Left hindlimb (tissue), 1 donor: ENCODE measurements around the gene FRMPD2.
"Not testable (repeated sequence)": the region's sequence is repeated elsewhere in the genome, so short reads cannot be mapped to it uniquely, and the experiment has no call there.

Experiments used
- DNase-seq: peaks from one replicate; pipeline ENCODE4 v3.0.0-alpha.2; 2018

Gene FRMPD2

DNA sequence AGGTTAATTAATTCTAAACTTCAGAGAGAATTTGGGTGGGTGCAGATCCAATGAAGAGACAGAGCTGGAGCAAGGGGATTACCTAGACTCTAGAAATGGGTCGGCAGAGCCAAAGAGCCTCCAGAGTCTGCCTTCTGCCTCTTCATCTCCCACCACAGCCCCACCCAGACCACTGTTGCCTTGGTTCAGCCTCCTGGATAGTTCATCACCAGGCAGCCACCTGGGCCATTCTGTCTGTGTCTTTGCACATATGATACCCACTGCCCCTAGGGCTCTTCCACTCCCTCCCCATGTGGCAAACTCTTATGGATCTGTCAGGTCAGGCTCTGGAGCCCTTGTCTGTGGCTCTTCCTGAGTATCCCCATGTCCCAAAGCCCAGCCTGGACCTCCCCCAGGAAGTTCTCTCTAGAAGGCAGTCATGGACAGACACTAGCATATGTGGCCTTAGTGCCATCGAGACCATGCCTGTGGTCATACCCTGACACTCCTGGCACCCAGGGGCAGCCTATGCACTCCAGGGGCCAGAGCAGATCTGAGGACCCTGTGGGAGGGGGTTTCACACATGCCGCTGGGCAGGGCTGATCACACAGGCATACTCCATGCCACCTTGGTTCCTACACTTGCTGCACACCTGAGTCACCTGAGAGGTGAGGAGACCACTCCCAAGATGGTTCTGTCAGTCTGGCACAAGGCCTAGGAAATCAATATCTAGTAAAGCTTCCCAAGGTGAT lies 41.6 kb downstream of the FRMPD2 start:
- DNase-seq, result no peak

DNA sequence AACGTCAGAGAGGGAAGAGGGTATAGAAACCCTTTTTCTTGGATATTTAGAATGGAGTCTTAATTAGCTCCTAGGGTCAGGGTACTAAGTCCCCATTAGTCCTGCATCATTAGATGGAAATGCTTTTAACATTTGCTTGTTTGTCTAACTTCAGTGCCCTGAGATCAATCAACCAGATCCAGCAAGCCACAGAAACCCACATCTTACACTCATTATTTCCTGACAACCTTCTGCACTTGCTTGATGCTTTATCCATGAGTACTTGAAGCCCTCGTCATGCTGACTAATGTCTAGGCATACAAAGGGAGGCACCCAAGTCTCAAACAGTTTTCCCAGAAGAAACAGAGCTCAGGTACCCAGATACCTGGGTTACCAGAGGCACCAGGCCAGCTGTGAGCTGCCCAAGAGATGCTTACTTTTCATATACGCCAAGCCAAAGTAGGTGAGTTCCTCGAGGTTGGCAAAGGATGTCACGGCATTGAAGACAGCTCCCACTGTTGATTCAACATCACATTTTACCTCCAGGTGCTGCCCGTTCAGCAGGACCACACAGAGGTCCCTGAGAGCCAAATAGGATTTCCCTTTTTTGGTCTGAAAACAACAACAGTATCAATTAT lies 42.7 kb downstream of the FRMPD2 start:
- no peak for DNase-seq

DNA sequence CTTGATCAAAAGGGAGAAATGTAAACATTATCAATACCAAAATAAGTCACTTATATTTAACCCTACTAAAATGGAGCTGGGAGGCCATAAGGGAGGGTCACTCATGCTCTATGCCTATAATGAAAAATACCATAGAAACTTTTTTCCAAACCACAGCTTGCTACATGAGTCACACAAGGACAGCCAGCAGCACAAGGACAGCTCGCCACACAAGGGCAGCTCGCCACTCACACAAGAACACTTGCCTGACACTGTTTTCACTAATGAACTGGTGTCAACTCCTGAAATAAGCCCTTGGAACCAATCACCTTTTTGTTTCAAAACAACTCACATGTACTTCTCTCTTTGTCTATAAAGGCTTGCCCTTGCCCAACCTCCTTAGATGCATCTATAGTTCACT lies 43.3 kb downstream of the FRMPD2 start:
- no peak for DNase-seq

DNA sequence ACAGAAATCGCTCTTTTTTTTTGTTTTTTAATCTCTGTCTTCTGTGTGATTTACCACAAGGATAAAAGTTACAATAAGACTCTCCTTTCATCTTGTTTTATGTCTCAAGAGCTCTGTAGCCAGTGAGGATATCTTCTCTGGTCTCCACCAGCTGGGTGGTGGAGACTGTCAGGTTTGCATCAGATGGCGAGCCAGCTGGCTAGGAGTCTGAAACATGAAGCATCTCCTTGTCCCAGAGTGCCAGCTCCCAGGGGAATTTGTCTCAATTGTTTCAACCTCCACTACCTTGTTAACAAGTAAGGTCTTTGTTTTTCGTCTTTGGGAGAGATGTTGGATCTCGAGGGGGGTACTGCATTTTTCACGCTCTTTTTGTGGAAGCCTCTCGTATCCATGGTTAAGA lies 47.3 kb downstream of the FRMPD2 start:
- no peak for DNase-seq

DNA sequence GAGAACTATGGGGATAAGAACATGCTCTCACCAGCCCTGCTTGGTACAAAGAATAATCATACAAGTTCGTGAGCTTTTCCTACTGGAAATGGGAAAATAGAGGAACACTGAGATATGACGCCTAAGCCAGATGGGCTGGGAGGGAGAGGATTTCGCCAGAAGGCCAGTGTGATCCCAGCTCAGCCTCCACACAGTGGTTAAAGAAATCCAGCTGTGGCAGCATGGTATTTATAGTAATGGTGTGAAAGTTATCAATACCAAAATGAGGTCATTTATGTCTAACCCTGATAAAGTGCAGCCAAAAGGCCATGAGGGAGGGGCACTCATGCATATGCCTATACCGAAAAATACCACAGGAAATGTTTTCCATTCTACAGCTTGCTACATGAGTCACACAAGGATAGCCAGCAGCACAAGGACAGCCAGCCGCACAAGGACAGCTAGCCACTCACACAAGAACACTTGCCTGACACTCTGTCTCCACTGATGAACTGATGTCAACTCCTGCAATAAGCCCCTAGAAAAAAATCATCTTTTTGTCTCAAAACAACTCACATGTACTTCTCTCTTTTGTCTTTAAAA lies 49.4 kb downstream of the FRMPD2 start:
- no peak for DNase-seq

DNA sequence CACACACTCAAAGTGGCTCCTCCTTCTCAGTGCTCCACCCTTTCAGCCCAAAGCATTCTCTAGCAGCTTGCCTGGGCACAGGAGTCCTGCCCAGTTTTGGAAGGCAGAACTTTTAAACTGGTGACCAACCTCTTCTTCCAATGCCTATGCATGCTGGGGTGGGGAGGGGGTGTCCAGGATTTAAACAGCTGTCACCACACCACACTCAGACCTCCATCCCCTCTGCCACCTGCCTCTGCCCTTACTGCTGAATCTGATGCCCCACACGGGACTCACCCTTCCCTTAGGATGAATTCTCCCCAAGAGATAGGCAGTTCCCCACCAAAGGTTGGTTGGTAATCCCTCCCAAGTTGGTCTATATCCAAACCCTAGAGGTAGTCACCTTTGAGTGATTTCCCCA lies 50.2 kb downstream of the FRMPD2 start:
- DNase-seq, result no peak

DNA sequence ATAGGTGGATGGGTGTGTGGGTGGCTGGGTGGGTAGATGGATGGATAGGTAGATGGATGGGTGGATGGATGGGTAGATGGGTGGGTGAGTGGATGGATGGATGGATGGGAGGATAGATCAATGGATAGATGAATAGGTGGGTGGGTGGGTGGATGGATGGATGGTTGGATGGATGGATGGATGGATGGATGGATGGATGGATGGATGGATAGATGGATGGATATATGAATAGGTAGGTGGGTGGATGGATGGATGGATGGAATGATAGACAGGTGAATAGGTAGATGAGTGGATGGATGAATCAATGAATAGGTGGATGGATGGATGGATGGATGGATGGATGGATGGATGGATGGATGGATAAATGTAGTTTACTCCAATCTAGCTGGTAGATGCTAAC lies 52.7 kb downstream of the FRMPD2 start:
- DNase-seq, result no peak

DNA sequence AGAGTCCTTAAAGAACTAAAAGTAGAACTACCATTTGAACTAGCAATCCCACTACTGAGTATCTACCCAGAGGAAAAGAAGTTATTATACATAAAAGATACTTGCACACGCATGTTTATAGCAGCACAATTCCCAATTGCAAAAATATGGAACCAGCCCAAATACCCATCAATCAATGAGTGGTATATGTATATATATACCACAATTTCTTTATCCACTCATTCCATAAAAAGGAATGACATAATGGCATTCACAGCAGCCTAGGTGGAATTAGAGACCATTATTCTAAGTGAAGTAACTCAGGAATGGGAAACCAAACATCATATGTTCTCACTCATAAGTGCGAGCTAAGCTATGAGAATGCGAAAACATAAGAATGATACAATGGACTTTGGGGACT lies 53.5 kb downstream of the FRMPD2 start:
- not testable (repeated sequence) for DNase-seq

DNA sequence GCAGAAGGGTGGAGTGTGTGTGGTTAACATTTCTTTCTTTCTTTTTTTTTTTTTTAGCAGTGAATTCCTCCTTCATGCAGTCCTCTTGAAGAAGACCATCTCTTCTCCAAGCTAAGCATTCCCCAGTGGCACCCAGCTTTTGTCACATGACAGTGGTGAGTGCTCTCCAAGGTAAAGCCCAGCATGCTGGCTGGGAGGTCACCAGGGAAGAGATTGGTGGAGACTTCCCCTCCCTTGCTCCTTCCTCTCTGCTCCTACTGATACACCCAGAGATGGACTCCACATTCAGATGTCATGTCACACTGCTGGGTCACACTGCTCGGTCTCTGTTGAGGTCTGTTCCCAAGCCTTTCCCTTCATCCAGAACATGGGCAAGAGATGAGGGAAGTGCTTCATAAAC lies 55.3 kb downstream of the FRMPD2 start:
- no peak for DNase-seq

DNA sequence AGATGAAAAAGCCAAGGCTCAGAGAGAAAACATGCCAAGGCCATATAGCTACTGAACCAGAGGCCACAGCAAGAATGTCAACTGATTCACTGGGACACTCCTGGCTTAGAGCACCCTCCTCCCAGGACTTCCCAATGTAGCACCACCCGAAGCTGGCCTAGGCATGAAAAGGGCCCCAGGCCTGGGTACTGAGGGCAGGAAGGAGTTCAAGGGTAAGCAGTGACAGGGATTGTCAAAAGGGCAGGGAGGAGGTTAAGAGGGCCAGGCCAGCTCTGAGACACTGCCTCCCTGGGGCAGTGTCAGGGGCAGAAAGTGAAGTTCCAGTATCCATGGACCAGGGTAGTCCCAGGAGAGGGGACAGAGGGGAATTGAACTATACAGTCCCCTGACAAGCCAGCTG lies 57.8 kb downstream of the FRMPD2 start:
- no peak for DNase-seq

DNA sequence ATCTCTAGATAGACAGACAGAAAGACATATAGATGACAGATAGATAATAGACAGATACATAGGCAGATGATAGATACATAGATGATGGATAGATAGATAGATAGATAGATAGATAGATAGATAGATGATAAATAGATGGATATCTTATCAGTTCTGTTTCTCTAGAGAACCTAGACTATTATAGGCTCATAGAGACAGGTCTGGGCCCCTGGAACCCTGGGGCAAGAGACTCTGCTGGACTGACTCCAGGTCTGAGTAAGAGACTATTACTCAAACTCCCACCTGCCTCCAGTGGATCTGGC lies 58.3 kb downstream of the FRMPD2 start:
- DNase-seq, result no peak

DNA sequence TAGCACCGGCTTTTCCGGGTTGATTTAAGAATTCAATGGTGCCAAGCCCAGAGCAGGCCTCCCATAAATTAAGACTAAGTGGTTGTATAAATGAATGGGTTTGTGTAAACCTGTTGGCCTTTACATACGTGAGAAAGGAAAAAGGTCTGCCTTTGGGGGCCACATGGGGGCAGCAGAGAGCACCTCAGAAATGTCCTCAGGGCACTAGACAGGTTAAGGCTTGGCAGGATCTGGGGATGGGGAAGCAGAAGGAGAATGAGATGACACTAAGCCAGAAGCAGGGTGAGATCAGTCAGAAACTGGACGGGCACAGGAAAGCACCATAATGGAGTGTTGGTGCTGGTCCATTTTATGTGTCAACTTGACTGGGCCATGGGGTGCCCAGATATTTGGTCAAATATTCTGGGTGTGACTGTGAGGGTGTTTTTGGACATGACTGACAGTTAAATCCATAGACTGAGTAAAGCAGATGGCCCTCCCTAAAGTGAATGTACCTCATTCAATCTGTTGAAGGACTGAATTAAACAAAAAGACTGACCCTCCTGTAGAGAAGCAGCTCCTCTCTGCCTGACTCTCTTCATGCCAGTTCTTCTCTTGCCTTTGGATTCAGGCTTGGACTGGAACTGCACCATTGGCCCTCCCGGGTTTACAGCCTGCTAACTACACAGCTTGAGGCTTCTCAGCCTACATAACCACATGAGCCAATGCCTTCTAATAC lies 58.9 kb downstream of the FRMPD2 start:
- DNase-seq, result no peak

DNA sequence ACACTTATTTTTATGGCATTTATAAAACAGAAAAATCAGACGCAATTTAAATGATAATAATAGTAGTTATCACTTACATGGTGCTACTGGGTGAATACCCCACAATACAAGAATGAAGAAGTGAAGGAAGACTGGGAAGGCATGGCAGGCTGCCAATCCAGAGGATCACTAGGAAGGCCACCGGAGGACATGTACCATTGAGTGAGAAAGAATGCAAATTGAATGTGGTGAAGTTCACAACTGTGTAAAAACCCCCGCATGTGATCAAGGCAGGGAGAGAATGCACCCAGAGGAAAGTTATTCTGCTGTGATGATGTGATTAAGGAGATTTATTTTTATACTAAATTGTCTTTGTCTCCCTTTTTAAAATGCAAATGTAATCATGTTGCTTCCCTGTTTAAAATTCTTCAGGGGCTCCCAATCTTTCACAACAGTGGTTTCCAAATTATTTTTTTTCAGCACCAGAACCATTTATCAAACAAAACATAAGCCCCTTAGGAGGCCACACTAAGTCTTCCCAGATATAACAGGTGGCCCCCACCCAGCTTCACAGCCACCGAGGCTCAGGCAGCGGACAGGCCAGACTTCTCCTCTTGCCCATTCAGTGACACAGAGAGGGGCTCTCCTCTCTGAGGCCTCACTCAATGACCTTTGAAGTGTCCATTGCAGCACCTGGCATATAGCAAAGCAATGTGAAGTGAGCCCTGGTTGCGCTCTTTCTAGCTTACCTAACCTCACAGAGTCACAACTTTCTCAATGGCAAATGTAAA lies 59.6 kb downstream of the FRMPD2 start:
- no peak for DNase-seq

DNA sequence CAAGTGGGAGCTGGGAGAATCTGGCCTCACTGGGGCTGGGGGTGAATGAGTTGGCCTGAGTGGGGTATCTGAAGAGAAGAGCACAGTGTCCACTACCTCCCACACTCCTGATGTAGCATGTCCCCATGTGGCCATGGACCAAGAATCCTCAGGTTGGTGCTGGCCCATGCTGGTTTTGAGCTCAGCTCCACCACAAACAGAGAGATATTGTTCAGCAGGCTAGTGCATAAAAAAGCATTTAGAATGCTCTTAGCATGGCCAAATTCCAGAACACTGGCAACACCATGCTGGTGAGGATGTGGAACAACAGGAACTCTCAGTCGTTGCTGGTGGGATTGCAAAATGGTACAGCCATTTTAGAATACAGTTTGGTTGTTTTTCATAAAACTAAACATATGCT lies 61.4 kb downstream of the FRMPD2 start:
- DNase-seq, result no peak

DNA sequence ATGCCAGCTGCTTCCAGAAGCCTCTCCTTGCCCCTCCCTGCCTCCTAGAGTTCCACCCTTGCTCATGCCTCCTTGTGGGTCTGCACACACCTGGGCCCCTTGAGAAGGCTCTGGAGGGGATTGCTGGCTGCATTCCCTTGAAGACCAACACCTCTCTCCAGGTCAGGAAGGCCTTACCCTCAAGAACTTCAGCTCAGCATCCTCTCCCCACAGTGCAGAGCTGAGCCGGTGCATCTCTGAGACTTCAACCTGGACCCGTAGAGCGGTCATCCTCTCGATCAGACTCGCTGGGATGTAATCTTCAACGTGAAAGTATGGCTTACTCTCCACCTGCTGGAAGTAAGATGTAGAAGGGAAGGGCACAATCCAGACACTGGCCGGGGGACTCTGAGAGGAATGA lies 62.7 kb downstream of the FRMPD2 start:
- no peak for DNase-seq

DNA sequence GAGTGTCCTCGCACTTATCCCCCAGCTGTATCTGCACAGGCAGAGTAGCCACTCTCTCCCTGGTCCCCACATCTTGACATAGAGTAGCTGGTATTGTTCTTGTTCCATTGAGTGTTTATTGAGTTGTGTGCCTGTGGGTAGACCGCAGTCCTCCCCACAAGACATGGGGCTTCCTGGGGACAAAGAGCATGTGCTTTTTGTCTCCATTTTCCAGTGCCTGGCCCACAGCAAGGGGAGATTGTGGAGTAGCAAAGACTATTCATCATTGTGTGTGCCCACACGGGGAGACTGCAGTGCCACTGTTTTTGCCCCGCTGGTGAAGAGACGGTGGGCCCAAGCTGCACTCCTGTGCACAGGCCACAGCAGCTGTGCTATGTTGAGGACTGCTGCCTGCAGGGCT lies 63.5 kb downstream of the FRMPD2 start:
- DNase-seq, result no peak

DNA sequence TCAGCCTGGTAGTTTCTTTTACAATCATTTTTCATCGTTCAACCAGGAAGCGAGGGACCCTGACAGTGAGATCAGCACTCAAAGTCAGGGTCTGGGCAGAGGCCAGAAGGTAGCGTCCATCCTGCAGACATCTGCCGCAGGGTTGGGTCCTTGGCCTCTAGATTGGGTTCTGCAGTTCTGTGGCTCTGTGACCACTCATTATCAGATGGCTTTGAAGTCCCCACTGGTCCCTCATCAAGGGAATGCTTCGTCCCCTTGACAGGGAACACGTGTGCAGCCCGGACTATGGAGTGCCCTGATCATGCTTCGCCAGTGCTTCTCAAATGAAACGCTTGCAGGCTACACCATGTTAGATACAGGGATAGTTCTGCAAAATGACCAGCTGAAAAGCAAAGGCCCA lies 64.1 kb downstream of the FRMPD2 start:
- DNase-seq, result no peak

DNA sequence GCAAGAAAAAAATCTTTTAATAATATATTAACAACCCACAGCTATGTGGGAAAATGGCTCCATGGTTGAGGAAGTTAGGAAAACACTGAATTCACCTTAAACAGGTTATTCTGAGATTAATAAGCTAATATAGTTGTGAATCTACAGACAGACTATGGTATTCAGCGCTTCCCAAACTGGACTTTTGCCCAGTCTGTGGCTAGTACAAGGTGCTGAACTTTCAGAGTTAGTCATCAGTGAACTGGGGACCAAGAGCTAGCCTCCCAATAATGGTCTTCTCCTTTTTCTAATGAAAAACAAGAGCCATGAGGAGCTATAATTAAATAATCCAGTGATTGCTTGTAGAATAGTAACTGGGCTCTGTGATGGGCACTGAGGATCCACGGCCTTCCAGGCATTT lies 65.3 kb downstream of the FRMPD2 start:
- DNase-seq, result no peak

DNA sequence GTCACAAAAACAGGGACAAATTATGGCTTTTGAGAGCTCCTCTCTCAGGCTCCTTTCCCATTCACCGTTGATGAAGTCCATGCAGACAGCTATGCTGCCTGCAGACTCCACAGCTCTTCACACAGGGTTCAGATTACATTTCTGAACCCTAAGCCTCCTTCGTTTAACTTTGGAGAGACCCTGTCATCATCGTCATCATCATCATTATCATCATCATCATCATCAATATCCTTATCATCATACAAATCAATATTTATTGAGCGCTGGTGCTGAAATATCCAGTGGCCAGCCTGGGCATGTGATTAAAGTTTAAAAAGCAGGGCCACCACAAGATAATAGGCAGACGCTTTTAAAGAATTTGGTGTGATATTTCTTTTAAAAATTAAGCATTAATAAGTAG lies 66.6 kb downstream of the FRMPD2 start:
- no peak for DNase-seq

DNA sequence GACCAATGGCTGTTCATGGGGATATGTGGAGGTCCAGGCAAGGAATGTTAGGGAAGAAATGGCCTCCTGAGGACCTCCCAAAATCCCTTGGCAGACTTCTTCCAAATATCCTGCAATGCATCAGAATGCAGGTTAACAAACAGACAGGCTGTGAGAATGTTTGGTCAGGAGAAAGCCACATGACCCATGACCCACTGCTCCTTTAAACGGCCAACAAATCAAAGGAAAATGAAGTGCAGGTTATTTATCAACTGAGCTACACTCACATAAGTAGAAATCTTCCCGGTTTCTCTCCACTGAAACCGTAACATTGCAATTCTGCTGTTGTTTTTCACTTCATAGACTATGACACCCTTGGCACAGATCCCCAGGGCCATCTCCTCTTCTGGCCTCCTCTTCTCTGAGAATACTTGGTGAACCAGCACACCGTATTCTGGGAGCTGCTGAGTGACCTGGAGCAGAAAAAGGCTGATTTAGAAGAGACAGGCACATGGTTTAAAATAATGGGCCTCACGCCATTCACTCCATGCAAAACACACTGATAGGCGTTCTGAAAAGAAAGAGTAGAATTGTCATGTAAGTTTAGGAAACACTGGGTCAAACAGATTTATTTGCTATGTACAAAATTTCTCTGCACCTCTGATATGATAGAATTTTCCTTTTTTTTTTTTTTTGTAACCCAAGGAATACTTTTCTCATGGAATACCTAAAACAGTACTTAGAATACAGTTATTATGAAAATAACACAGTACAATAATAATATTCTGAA lies 67.8 kb downstream of the FRMPD2 start:
- no peak for DNase-seq

DNA sequence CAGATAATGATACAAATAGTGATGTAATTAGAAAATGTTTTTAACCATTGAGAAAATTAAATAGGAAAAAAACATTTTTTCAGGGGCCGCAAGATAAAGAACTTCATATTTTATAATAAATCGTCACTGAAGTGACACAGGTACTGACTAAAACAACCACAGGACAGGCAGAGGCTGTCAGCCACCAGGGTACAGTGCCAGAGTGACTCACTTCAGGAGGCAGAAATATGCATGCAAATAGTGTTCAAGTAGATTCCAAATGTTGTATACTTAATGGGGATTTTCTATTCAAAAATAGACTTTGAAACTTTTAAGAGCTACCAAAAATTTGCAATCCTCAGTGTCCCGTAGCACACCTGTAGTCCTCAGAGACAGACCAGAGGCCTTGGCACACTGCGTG lies 68.6 kb downstream of the FRMPD2 start:
- no peak for DNase-seq

DNA sequence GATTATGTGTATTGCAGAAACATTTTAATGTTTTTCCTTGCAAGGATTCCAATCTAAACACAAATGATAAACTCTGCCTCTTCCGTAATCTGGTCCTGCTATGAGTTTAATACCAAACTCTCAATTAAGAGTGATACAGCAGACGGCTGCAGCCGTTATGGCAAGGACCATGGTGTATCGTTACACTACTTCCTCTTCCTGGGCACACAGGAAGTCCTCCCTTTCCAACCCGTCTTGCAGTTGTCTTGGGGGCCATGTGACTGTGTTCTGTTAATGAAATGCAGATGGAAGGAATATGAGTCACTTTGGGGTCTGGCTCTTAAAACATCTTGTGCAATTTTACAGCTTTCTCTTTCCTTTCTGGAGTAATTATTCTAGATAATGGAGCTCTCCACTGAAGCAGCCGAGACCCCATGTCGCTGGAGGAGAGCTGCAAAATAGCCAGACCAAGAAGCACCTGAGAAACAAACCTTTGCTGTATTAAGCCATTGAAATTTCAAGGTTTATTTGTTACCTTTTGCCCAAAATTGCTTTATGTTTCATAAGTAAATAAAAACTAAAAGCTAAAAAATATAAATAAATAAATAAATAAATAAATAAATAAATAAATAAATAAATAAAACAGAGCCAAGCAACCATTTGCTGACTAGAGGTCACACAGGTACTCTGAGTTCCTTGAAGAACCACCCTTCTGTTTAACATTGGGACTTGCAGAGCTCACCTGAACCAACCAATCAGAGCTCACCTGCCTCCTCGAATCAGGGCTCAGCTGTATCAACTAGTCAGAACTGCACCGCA lies 74.7 kb downstream of the FRMPD2 start:
- DNase-seq, result no peak
